Neutrophil (primary cell): ENCODE measurements around the gene NFATC3.

Experiments used
- H3K27ac ChIP-seq: fragments of 200-600 bp; sonication (generic); 2 replicates; pipeline ENCODE4 v1.5.1; 2016; ENCODE audit warnings: mild to moderate bottlenecking, moderate library complexity
- H3K27me3 ChIP-seq: fragments of 200-600 bp; sonication (generic); 2 replicates; pipeline ENCODE4 v1.6.0; 2016; ENCODE audit warnings: mild to moderate bottlenecking
- H3K36me3 ChIP-seq: fragments of 200-600 bp; sonication (generic); 2 replicates; pipeline ENCODE4 v1.5.1; 2017
- H3K4me1 ChIP-seq, 2 experiments: fragments of 200-600 bp in 1 of 2; sonication (generic) in 1 of 2; 1 replicate in 1 of 2; 2 replicates in 1 of 2; pipeline versions ENCODE4 v1.5.1 to v1.6.1; 2013 to 2016; ENCODE audit warnings: low read depth in 1 of 2, low read length in 1 of 2, mild to moderate bottlenecking in 1 of 2, moderate library complexity in 1 of 2; ENCODE audit not compliant: control insufficient read depth in 1 of 2, insufficient read depth in 1 of 2
- H3K4me3 ChIP-seq, 2 experiments: fragments of 200-600 bp in 1 of 2; sonication (generic) in 1 of 2; 1 replicate in 1 of 2; 2 replicates in 1 of 2; pipeline ENCODE4 v1.5.1; 2013 to 2016; ENCODE audit warnings: low read depth in 1 of 2, low read length in 1 of 2, mild to moderate bottlenecking in 1 of 2, moderate library complexity in 1 of 2
- H3K9me3 ChIP-seq: fragments of 200-600 bp; sonication (generic); 2 replicates; pipeline ENCODE4 v1.5.1; 2016
- TF ChIP-seq, protein P1 (sequence below): fragments of 200-600 bp; sonication (generic); IDR thresholded peaks from 2 replicates; pipeline ENCODE4 v1.5.1; 2016; ENCODE audit warnings: antibody characterized with exemption

Gene NFATC3

DNA sequence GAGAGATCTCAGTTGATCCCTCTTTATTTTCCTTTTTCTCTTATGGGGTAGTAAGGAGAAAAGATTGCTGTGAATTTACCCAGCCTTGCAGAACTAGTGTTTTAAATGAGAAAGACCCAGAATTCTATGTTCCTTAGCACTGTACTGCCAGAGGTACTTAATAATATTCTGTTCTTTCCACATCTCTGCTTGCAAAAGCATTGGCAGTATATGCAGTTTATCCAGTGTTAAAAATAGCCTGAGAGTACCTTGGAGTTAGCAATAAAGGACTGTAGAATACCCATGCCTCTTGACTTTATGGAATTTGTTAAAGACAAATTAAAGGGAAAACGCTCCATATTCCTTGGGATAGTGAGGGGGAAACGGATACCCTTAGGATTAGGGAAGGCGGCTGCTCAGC is 191.1 kb downstream of the NFATC3 start:
- Histone ChIP-seq H3K4me1 (peaks cover 0 to 4% of the 10 kb centered on the region in 2 experiments), H3K27me3 (no peaks in the 10 kb centered on the region), H3K27ac (no peak overlapping the region), H3K9me3 (no peaks in the 10 kb centered on the region), H3K4me3 (no peak overlapping the region), H3K36me3 (no peaks in the 10 kb centered on the region)
- TF ChIP-seq, protein P1, sequence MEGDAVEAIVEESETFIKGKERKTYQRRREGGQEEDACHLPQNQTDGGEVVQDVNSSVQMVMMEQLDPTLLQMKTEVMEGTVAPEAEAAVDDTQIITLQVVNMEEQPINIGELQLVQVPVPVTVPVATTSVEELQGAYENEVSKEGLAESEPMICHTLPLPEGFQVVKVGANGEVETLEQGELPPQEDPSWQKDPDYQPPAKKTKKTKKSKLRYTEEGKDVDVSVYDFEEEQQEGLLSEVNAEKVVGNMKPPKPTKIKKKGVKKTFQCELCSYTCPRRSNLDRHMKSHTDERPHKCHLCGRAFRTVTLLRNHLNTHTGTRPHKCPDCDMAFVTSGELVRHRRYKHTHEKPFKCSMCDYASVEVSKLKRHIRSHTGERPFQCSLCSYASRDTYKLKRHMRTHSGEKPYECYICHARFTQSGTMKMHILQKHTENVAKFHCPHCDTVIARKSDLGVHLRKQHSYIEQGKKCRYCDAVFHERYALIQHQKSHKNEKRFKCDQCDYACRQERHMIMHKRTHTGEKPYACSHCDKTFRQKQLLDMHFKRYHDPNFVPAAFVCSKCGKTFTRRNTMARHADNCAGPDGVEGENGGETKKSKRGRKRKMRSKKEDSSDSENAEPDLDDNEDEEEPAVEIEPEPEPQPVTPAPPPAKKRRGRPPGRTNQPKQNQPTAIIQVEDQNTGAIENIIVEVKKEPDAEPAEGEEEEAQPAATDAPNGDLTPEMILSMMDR, result no peak
